HEK293 (cell line): ENCODE results near the gene NAV2.

Source experiments
- IKZF3 ChIP-seq: fragments of 450-650 bp; IDR thresholded peaks from 2 replicates; pipeline ENCODE4 v1.5.0; 2018; ENCODE audit warnings: missing biosample characterization, mild to moderate bottlenecking, missing genetic modification characterization, moderate library complexity
- ZBTB17 ChIP-seq: fragments of 450-650 bp; formaldehyde crosslinking; IDR thresholded peaks from 2 replicates; pipeline ENCODE4 v1.5.1; 2016; ENCODE audit warnings: missing biosample characterization, missing genetic modification characterization
- ZBTB7A ChIP-seq: fragments of 450-650 bp; formaldehyde crosslinking; IDR thresholded peaks from 2 replicates; pipeline ENCODE4 v1.5.1; 2016; ENCODE audit warnings: low read depth, missing biosample characterization, missing genetic modification characterization
- ZNF114 ChIP-seq: fragments of 450-650 bp; formaldehyde crosslinking; IDR thresholded peaks from 2 replicates; pipeline ENCODE4 v1.5.0; 2017; ENCODE audit warnings: missing biosample characterization, missing genetic modification characterization
- ZNF146 ChIP-seq: fragments of 450-650 bp; formaldehyde crosslinking; IDR thresholded peaks from 2 replicates; pipeline ENCODE4 v1.5.1; 2016; ENCODE audit warnings: missing biosample characterization, missing genetic modification characterization
- ZNF37A ChIP-seq: fragments of 450-650 bp; IDR thresholded peaks from 2 replicates; pipeline ENCODE4 v1.5.1; 2018; ENCODE audit warnings: missing biosample characterization, missing genetic modification characterization
- ZNF501 ChIP-seq: fragments of 450-650 bp; formaldehyde crosslinking; IDR thresholded peaks from 2 replicates; pipeline ENCODE4 v1.5.1; 2016; ENCODE audit warnings: missing biosample characterization, missing genetic modification characterization
- ZNF561 ChIP-seq: fragments of 450-650 bp; IDR thresholded peaks from 2 replicates; pipeline ENCODE4 v1.5.1; 2018; ENCODE audit warnings: missing biosample characterization, missing genetic modification characterization, borderline replicate concordance
- ZNF629 ChIP-seq: fragments of 450-650 bp; formaldehyde crosslinking; IDR thresholded peaks from 2 replicates; pipeline ENCODE4 v1.5.1; 2017; ENCODE audit warnings: missing biosample characterization, missing genetic modification characterization
- ZNF707 ChIP-seq: fragments of 450-650 bp; formaldehyde crosslinking; IDR thresholded peaks from 2 replicates; pipeline ENCODE4 v1.5.1; 2016; ENCODE audit warnings: missing biosample characterization, missing genetic modification characterization
- TF ChIP-seq, protein P1 (sequence below): fragments of 450-650 bp; formaldehyde crosslinking; IDR thresholded peaks from 2 replicates; pipeline ENCODE4 v1.5.1; 2016; ENCODE audit warnings: missing biosample characterization, missing genetic modification characterization
- TF ChIP-seq, protein P2 (sequence below): fragments of 450-650 bp; formaldehyde crosslinking; IDR thresholded peaks from 2 replicates; pipeline ENCODE4 v1.5.1; 2016; ENCODE audit warnings: missing biosample characterization, missing genetic modification characterization, low read depth
- TF ChIP-seq, protein P3 (sequence below): fragments of 450-650 bp; formaldehyde crosslinking; optimal IDR thresholded peaks from 2 replicates; pipeline ENCODE3; 2016; ENCODE audit warnings: missing biosample characterization, mild to moderate bottlenecking, missing genetic modification characterization
- TF ChIP-seq, protein P4 (sequence below): fragments of 450-650 bp; formaldehyde crosslinking; IDR thresholded peaks from 2 replicates; pipeline ENCODE4 v1.5.1; 2017; ENCODE audit warnings: missing biosample characterization, missing genetic modification characterization

DNA sequence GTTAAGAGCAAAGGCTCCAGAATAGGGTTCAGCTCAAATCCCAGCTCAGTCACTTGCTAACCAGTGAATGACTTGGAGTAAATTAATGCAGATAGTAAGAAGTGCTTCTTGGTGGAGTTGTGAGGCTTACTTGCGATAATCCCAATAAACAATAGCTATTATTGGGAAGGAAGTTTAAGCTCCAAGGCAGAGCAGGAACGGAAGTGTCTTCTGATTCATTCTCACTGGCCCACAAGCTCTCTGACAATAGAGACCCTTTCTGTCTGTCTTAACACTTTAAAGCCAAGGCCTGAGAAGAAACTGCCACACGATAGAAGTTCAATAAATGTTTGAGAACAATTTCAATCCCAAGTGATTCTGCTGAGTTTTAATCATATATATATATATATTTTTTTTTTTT lies 292.2 kb downstream of the NAV2 start:
- no peak for TF ChIP-seq ZNF501 (tag by site-specific recombination)
- TF ChIP-seq, protein P1, sequence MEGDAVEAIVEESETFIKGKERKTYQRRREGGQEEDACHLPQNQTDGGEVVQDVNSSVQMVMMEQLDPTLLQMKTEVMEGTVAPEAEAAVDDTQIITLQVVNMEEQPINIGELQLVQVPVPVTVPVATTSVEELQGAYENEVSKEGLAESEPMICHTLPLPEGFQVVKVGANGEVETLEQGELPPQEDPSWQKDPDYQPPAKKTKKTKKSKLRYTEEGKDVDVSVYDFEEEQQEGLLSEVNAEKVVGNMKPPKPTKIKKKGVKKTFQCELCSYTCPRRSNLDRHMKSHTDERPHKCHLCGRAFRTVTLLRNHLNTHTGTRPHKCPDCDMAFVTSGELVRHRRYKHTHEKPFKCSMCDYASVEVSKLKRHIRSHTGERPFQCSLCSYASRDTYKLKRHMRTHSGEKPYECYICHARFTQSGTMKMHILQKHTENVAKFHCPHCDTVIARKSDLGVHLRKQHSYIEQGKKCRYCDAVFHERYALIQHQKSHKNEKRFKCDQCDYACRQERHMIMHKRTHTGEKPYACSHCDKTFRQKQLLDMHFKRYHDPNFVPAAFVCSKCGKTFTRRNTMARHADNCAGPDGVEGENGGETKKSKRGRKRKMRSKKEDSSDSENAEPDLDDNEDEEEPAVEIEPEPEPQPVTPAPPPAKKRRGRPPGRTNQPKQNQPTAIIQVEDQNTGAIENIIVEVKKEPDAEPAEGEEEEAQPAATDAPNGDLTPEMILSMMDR (tag by site-specific recombination), result no peak
- TF ChIP-seq IKZF3 (tag by site-specific recombination), result no peak
- TF ChIP-seq, protein P2, sequence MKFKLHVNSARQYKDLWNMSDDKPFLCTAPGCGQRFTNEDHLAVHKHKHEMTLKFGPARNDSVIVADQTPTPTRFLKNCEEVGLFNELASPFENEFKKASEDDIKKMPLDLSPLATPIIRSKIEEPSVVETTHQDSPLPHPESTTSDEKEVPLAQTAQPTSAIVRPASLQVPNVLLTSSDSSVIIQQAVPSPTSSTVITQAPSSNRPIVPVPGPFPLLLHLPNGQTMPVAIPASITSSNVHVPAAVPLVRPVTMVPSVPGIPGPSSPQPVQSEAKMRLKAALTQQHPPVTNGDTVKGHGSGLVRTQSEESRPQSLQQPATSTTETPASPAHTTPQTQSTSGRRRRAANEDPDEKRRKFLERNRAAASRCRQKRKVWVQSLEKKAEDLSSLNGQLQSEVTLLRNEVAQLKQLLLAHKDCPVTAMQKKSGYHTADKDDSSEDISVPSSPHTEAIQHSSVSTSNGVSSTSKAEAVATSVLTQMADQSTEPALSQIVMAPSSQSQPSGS (tag by site-specific recombination), result no peak
- TF ChIP-seq, protein P3, sequence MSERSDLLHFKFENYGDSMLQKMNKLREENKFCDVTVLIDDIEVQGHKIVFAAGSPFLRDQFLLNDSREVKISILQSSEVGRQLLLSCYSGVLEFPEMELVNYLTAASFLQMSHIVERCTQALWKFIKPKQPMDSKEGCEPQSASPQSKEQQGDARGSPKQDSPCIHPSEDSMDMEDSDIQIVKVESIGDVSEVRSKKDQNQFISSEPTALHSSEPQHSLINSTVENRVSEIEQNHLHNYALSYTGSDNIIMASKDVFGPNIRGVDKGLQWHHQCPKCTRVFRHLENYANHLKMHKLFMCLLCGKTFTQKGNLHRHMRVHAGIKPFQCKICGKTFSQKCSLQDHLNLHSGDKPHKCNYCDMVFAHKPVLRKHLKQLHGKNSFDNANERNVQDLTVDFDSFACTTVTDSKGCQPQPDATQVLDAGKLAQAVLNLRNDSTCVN (tag by site-specific recombination), result no peak
- TF ChIP-seq, protein P4, sequence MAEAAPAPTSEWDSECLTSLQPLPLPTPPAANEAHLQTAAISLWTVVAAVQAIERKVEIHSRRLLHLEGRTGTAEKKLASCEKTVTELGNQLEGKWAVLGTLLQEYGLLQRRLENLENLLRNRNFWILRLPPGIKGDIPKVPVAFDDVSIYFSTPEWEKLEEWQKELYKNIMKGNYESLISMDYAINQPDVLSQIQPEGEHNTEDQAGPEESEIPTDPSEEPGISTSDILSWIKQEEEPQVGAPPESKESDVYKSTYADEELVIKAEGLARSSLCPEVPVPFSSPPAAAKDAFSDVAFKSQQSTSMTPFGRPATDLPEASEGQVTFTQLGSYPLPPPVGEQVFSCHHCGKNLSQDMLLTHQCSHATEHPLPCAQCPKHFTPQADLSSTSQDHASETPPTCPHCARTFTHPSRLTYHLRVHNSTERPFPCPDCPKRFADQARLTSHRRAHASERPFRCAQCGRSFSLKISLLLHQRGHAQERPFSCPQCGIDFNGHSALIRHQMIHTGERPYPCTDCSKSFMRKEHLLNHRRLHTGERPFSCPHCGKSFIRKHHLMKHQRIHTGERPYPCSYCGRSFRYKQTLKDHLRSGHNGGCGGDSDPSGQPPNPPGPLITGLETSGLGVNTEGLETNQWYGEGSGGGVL (tag by site-specific recombination), result no peak
- no peak for TF ChIP-seq ZNF707 (tag by site-specific recombination)
- no peak for TF ChIP-seq ZNF629
- no peak for TF ChIP-seq ZBTB7A (tag by site-specific recombination)
- no peak for TF ChIP-seq ZNF37A
- TF ChIP-seq ZNF114, result no peak
- TF ChIP-seq ZNF561 (tag by site-specific recombination), result no peak
- no peak for TF ChIP-seq ZBTB17 (tag by site-specific recombination)
- no peak for TF ChIP-seq ZNF146 (tag by site-specific recombination)
